ENCODE results near the gene TLE3.

DNA sequence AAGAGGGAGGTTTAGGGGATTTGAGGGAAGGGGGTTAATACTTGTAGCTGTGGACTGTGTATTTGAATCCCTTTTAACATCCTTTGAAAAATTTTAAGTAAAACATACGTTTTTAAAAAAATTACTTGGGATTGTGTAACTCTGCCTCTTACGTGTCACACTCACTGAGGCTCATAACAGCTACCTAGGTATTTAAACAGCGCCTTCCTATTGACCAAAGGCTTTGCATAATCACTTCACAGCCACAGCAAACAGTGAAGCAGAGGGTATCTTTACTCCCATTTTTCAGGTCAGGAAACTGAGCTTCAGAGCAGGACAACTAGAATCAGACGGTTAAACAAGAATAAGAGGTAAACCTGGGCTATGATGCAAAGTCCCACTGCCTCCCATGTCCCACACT, 95.9 kb downstream of the TLE3 start:
- no peak for TF ChIP-seq ZFP30 (CRISPR knock-in tag; IDR thresholded peaks at IDR 0.05)
- TF ChIP-seq ZNF565 (CRISPR knock-in tag; conservative IDR thresholded peaks at IDR 0.05; ENCODE audit: low read depth): no peak
- TF ChIP-seq, protein P1, sequence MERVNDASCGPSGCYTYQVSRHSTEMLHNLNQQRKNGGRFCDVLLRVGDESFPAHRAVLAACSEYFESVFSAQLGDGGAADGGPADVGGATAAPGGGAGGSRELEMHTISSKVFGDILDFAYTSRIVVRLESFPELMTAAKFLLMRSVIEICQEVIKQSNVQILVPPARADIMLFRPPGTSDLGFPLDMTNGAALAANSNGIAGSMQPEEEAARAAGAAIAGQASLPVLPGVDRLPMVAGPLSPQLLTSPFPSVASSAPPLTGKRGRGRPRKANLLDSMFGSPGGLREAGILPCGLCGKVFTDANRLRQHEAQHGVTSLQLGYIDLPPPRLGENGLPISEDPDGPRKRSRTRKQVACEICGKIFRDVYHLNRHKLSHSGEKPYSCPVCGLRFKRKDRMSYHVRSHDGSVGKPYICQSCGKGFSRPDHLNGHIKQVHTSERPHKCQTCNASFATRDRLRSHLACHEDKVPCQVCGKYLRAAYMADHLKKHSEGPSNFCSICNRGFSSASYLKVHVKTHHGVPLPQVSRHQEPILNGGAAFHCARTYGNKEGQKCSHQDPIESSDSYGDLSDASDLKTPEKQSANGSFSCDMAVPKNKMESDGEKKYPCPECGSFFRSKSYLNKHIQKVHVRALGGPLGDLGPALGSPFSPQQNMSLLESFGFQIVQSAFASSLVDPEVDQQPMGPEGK (CRISPR knock-in tag; IDR thresholded peaks at IDR 0.05; ENCODE audit: borderline replicate concordance): no peak
- TF ChIP-seq ZNF70 (CRISPR knock-in tag; IDR thresholded peaks at IDR 0.05): no peak
- no peak for TF ChIP-seq RARB (CRISPR knock-in tag; IDR thresholded peaks at IDR 0.05)
- no peak for TF ChIP-seq GLIS3 (CRISPR knock-in tag; IDR thresholded peaks at IDR 0.05)
- TF ChIP-seq, protein P2, sequence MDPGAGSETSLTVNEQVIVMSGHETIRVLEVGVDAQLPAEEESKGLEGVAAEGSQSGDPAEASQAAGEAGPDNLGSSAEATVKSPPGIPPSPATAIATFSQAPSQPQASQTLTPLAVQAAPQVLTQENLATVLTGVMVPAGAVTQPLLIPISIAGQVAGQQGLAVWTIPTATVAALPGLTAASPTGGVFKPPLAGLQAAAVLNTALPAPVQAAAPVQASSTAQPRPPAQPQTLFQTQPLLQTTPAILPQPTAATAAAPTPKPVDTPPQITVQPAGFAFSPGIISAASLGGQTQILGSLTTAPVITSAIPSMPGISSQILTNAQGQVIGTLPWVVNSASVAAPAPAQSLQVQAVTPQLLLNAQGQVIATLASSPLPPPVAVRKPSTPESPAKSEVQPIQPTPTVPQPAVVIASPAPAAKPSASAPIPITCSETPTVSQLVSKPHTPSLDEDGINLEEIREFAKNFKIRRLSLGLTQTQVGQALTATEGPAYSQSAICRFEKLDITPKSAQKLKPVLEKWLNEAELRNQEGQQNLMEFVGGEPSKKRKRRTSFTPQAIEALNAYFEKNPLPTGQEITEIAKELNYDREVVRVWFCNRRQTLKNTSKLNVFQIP (CRISPR knock-in tag; IDR thresholded peaks at IDR 0.05; ENCODE audit: borderline replicate concordance, low read depth): no peak
- TF ChIP-seq ARNTL (CRISPR knock-in tag; IDR thresholded peaks at IDR 0.05; ENCODE audit: borderline replicate concordance, low read depth): no peak
- TF ChIP-seq SNAI2 (CRISPR knock-in tag; IDR thresholded peaks at IDR 0.05): no peak
- TF ChIP-seq ZNF8 (CRISPR knock-in tag; IDR thresholded peaks at IDR 0.05): no peak

Measured in SK-N-SH treated with all-trans-retinoic acid at 6 μM for 48 hours (cell line).